Left kidney (tissue), 2 donors: ENCODE measurements around the gene SCARB1. TPM values are rescaled to one million over a fixed set of nuclear protein-coding genes. Genes with fewer than 3 reads are reported as not detected.

Experiments used
- DNase-seq: peaks from one replicate; pipeline ENCODE4 v3.0.0-alpha.2; 2013
- polyA plus RNA-seq: library from polyadenylated mRNA; unstranded; fragments of 120-200 nt; gene quantifications from one replicate; pipeline ENCODE4 v1.2.1, GENCODE V29; 2013; ENCODE audit not compliant: insufficient read length

SCARB1 gene
- polyA plus RNA-seq, 1 donor, result 21.1 TPM

DNA sequence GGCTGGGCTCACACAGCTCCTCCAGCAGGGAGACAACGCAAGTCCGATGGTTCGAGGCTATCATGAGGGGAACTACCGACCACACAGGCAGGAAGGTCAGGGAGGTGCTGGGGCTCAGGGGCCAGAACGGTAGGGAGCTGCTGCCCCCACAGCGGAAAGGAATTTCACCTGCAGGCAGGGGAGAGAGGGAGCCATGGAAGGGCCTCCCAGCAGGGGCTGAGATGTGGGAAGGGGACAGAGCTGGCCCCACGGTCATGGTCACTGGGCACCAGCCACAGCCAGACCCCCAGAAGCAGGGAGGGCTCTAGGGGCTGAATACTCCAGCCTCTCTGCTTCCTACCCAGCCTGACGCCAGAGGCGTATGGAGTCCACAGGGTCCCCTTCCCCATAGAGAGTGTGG, 103.1 kb downstream of the SCARB1 start:
- DNase-seq, result no peak

DNA sequence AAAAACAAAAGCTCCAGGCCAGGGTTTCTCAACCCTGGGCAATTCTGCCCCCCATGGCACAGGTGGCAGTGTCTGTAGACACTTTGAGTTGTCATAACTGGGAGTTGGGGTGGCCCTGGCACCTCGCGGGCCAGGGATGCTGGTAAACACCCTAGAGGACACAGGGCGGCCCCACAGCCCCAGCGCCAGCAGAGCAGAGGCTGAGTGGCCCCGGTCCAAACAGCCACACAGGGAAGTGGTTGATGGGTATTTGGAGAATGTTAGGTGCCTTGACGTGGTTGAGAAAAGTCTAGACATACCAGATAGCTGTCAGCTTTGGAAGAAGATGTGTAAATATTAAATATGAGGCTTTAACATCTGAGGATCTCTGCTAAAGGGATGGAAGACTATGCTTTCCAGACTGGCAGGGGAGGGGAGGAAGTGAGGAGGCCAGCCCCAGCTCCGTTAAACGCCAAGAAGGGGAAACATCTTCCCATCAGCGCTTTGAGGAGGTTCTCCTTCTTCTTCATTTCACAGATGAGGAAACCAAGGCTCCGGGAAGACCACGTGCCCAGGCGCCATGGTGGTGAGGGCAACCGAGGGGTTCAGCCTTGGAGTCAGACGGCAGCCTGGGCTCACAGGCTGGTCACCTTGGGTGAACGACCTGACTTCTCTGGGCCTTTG, 103.7 kb downstream of the SCARB1 start:
- DNase-seq, result no peak

DNA sequence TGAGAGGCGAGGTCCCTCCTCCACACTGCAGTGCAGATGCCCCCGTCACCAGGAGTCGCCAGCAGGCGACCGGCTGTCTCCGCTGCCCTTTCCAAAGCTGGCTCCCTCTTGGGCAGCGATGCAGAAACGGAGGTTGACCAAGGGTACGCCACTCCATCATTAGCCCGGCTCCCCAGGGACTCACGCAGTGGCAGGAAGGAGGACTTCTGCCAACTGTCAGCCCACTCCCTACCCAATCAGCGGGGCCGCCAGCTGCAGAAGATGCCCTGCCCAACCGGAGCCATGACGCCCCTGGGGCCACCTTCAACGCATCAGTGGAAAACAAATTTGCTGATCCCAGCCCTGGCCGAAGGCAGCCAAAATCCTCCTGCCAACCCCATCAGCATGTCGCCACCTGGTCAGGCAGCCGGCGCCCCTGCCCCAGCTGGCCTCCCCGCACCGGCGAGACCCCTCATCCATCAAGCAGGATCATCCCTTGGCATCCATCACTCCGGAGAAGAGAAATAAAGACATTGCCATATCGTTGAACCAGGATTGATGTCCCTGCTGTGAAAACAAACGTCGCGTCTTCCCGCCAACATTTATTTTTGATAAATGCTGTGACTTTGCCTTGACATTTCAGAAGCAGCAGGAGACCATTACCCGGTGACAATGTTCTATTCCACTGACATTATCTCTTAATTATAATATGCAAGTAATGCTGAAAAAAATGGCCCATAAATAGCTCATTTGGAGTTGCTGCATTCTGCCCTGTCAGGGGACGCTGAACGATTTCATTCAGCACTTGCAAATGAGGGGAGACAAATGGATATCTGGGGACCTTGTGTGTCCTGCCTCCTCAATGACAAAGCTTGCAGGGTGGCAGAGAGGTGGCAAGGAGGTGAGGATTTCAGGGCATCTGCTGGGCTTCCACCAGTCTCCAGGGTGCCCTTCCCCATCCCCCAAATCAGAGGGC, 105.1 kb downstream of the SCARB1 start:
- DNase-seq, result no peak

DNA sequence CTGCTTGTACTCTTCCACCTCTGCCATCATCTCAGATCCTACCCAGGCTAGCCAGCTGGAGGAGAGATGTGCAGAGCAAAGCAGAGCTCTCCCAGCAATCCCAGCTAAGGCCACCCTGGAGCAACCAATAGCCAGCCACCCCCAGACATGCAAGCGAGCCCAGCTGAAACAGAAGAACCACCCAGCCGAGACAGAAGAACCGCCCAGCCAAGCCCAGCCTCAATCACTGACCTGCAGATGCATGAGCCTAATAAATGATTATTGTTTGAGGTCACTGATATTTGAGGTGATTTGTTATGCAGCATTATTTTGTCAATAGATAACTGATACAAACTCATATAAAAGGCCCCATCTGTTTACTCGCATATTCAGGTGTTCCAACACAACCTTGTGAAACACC, 106.3 kb downstream of the SCARB1 start:
- DNase-seq, result no peak

DNA sequence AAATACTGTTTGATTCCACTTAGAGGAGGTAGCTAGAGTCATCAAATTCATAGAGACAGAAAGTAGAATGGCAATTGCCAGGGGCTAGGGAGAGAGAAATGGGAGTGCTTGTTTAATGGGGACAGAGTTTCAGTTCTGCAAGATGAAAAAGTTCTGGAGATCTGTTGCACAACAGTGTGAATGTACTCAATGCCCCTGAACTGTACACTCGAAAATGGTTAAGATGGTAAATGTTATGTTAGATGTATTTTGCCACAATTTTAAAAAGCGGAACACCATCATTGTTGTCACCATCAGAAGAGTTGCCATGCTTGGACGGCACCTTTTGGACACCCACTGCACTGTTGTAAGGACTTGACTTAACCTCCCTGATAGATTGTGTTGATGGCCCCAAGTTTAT, 106.9 kb downstream of the SCARB1 start:
- no peak for DNase-seq

DNA sequence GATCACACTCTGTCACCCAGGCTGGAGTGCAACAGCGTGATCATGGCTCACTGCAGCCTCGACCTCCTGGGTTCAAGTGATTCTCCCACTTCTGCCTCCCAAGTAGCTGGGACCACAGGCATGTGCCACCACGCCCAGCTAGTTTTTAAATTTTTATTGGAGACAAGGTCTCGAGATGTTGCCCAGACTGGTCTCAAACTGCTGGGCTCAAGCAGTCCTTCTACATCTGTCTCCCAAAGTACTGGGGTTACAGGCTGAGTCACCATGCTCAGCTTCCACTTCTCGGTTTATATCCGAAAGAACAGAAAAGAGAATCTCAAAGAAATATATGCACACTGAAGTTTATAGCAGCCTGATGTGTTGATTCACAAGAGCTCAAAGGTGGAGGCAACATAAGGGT, 107.5 kb downstream of the SCARB1 start:
- no peak for DNase-seq

DNA sequence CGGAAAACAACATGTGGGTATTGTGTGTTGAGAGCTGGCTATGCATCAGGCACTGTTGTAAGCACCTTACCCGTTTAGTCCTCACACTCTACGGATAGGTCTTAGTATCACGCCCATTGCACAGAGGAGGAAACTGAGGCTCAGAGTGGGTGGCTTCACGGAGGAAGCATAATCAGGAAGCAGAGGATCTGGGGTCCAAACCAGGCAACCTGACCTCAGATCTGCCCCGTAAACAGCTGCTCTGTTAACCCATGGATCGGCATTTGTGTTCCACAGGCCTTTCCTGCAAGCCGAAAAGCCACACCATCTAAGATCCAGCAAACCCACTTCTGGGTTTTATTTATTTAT, 107.9 kb downstream of the SCARB1 start:
- DNase-seq, result no peak

DNA sequence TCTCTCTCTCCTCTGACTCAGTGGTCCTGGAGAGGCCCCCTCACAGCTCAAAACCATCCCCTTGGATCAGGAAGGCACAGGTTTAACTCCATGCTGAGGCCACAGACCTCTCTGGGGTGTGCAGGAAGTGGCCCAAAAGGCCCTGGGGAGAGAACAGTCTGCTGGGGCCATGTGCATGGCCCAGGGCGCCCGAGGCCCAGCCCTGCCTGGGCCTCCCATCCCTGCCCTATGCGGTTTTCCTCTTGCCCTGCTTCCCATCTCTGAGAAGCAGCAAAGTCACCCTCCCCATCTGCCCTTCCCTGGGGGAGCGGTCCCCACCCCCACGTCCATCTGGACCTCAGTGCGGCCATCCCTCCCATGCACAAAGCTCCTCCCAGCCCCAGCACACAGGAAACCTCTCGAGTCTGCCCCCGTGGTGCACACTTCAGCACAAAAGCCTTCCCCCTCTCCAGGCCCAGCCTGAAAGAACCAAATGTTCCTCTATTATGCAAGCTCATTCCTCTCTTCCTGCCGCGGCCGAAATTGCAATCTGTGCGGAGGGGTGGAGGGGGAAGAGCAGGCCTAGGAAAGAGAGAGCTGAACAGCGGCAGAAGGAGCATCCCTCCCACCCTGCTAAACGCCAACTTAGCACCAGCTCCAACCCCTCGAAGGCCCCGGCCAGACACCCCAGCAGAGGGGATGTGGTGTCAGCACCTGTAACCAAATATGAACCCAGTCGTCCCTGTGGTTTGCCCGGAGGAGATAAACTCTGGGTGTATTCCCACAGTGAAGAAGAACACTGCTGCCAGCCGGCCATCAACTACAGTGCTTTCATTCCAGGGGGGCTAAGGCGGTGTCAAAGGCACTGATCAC, 108.5 kb downstream of the SCARB1 start:
- DNase-seq, result no peak

DNA sequence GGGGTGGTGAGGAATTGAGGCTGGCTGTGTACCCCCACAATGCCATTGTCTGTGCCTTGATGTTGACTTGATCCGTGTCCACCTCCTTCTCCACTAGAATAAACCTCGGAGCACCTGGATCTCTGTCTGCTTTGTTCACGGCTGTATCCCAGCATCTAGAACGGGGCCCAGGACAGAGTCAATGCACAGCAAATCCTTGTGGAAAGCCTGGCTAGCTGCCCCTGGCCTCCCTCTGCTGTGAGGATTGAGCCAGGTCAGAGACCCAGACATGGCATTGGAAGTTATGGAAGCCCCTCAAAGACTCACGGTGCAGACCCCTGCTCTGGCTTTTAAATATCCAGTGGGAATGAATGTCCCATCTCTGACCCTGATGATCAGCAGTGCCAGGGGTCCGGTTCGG, 109.2 kb downstream of the SCARB1 start:
- no peak for DNase-seq

DNA sequence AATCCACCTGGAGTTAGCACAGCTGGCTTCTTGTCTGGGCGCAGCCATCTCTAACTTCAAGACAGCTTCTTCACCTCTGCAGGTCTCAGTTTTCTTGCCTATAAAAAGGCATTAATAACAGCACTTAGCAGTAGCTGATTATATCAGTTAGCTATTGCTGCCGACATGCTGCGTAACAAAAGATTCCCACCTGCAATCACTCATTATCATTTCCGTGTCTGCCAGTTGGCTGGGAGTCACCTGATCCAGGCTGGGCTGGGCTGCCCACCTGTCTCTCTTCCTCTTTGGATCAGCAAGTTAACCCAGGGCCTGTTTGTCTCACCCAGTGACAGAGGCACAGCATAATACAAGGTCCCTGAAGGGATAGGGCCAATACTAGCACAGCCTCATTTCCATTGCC, 109.7 kb downstream of the SCARB1 start:
- DNase-seq, result no peak

DNA sequence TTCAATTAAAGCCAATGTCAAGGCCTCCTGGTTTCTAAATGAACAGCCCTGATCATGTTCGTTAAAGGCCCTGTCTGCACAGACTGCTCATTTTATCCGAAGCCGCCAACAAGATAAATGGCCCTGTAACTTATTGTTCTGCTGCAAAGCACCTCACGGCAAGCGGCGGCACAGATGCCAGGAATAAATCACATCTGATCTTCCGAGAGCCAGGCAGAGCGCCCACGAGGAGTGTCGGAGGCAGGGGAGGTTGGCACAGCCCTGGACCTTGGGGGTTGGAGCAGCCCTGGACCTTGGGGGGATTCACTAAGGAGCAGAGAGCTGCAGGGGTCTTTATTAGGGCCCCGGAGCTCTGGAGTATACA, 110.5 kb downstream of the SCARB1 start:
- no peak for DNase-seq

DNA sequence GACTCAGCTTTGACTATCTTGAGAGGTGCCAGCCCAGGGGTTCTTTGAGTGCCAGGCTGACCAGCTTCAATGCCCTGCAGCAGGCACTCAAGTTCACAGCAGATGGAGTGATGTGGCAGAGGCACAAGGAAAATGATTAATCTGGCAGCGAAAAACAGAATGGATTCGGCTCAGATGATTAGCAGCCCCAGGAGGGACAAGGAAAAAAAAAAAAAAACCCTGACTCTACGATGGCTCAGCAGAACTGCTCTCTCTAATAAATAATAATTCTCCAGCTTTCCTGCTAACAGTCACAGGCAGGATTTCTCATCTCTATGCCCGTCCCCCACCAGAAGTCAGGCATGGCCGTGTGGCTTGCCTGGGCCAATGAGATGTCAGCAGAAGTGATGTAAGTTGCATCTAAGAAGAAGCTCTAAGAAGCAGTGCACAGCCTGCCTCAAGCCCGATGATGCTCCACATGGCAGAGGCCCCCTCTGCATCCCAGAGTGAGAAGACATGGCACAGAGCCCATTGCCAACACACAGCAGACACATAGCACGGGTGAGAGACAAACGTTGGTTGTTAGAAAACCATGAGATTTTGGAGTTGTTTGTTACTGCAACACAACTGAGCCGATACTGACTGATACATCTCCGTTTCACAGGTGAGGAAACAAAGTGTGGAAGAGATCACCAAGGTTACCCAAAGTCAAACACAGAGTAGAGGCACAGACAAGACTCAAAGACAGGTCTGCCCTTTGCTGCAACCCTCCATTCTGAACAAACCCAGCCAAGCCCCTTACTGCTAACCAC, 111.0 kb downstream of the SCARB1 start:
- no peak for DNase-seq

DNA sequence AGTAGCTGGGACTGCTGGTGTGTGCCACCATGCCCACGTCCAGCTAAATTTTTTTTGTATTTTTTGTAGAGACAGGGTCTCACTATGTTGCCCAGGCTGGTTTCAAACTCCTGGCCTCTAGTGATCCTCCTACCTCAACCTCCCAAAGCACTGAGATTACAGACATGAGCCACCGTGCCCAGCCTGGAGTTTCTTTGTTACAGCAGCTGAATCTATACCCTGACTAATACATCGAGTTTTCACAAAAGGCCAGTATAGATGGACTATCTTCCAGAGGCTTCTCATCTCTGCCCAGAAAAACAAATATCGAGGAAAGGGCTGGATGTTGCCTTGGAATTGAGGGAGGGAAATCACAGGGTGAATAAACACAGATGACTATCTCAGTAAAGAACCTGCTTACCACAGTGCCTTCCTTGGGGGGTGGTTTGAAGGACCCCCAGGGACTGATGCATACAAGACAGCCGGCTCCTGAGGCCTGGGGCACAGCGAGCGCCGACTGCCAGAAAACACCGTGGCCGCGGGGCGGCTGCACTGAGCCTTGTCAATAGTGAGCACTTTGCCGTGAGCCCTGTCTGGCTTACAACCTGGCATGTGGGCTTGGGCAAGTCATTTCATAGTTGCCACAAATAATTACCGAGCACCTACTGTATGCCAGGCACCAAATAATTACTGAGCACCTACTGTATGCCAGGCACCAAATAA, 111.9 kb downstream of the SCARB1 start:
- DNase-seq, result no peak

DNA sequence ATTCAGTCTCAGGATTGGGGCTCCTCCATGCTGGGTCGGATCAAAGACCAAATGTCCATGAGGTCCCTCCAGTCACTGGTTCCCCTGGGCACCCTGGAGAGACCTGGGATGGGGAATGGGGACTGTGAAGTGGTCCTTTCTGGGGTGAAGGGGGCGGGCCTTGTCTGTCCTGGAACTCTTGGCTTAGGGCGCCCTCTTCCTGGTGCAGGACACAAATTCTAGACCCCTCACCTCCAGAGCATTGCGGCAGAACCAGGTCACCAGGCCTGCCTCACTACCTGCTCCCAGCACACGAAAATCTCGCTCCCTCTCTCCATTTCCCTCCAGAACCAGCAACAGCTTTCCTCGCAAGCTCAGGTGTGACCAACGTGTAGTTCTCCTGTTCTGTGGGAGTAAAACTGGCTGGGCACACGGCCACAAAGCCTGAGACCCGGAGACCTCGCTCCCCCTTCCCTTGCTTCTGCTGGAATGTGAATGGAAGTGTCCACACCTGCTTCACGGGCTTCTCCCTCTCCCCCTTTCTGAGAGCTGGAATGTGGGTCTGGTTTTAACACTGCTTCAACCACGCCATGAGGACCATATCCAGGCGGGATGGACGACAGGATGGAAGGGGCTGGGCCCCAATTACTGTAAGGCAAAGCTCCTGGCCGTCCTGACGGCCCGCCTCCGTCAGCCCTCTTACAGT, 112.7 kb downstream of the SCARB1 start:
- DNase-seq, result no peak

DNA sequence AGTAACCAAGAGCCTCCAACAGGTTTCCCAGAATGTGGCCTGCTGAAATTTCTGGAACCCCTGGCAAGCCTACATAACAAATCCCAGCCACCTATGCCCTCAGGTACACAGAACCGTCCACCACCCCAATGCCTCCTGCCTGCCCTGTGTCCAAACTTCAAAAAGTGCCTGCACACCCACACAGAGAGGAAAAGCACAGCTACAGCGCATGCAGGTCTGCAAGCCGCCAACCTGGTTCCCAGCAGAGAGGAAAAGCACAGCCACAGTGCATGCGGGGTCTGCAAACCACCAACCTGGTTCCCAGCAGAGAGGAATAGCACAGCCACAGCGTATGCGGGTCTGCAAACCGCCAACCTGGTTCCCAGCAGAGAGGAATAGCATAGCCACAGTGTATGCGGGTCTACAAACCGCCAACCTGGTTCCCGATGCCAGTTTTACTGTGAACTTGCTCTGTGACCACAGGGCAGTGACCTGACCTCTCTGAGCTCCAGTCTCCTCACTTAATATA, 113.5 kb downstream of the SCARB1 start:
- no peak for DNase-seq

DNA sequence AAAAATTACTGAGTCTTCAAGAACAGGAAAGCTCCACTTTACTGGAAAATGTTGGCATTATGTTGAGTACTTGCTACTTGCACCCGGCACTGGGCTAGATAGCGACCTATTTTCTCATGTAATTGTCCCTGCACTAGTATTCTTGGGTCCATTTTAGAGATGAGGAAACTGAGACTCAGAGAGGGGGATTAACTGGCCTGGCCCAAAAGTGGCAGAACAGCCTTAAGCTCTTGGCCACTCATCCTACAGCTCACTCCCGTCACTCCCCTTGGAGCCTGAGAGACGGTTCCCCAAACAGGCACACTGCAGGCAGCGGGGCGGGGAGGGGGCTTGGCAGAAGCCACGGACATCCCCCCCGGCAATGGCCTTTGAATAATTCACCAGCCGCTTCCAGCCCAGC, 113.9 kb downstream of the SCARB1 start:
- no peak for DNase-seq

DNA sequence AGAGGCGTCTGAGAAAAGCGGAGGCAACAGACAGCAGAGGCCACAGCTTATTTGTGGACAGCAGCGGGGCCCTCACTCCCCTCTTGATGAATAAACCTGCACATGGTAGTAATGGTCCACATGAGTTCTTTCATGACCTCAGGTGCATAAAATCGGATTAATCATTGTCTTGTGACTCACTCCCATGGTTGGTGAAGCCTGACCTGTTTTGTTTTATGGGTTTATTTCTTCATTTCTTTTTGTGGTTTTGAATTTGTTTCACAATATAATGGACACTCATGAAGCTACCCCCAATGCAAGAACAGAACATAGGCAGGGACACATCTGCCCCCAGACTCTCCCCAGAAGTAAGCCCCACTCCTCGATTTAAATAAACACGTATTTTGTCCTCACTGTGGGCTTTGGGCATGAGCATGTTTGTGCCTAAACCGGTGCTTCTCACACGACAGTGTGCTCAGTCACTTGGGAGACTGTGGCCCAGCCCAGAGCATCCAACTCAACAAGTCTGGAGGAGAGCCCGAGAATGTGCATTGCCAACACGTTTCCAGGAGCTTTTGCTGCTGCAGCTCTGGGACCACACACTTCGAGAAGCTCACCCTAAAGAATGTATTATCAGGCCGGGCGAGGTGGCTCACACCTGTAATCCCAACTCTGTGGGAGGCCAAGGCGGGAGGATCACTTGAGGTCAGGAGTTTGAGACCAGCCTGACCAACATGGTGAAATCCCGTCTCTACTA, 116.1 kb downstream of the SCARB1 start:
- DNase-seq, result peak; percentile 77

DNA sequence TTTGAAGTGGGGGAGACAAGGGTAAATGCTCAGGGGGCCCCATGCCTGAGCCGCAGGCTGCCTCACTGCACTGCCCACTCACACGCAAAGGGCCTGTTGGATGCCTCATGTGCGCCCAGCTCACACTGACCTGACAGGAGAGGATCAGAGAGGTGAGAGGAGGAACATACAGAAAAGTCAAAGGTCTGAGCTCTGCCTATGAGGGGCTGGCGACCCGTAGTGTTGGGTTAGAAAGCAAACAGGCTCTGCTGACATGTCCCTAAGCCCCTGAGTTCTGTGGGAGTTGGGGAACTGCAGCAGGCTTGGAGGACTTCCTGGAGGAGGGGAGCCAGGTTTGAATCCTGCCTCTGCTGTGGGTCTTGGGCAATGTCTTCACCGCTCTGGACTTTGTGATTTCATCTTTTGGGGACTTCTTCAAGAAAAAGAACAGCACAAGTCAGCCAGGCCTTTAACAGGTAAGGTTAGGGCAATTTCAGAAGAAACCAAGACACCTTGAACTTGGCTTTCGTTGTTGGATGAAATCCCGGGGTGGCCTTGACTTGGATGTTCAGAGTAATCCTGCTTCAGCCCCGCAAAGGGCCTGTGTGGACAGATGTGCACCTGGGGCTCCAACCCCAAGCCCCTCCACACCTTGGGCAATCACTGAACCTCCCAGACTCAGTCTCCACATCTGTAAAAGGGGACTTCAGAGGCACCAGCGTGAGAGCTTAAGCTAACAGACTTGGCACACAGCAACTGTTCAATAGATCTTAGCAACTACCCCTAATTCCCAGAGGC, 116.8 kb downstream of the SCARB1 start:
- DNase-seq, result no peak
